Tibial nerve (tissue), 4 donors: ENCODE measurements around the gene PAN2. TPM values are rescaled to one million over a fixed set of nuclear protein-coding genes. Genes with fewer than 3 reads are reported as not detected.
A peak's percentile ranks its signal among the peaks of the same experiment; 100 is the strongest.

Experiments used
- DNase-seq, 2 donors: peaks; one replicate each; pipeline ENCODE4 v3.0.0-alpha.2; 2019; ENCODE audit warnings: low spot score in 2 of 2
- H3K27ac ChIP-seq, 4 donors: fragments of 200-600 bp; sonication (generic) in 3 of 4; one replicate each; pipeline ENCODE4 v1.5.1; 2017 to 2019; ENCODE audit warnings: mild to moderate bottlenecking in 1 of 4
- H3K27me3 ChIP-seq, 2 donors: fragments of 200-600 bp; sonication (generic) in 1 of 2; one replicate each; pipeline versions ENCODE4 v1.5.1 to v1.6.0; 2017 to 2019
- H3K36me3 ChIP-seq, 3 donors: fragments of 200-600 bp; sonication (generic); one replicate each; pipeline ENCODE4 v1.5.1; 2018 to 2019
- H3K4me1 ChIP-seq, 4 donors: fragments of 200-600 bp; sonication (generic) in 3 of 4; one replicate each; pipeline ENCODE4 v1.5.1; 2017 to 2019
- H3K4me3 ChIP-seq, 4 donors: fragments of 200-600 bp; sonication (generic) in 3 of 4; one replicate each; pipeline ENCODE4 v1.5.1; 2017 to 2019; ENCODE audit warnings: mild to moderate bottlenecking in 1 of 4, moderate library complexity in 1 of 4
- H3K9me3 ChIP-seq, 4 donors: fragments of 200-600 bp; sonication (generic) in 3 of 4; one replicate each; pipeline ENCODE4 v1.5.1; 2017 to 2019
- EP300 ChIP-seq, 2 donors: sonication (generic); formaldehyde crosslinking; IDR thresholded peaks; one replicate each; pipeline ENCODE4 v1.6.1; 2017; ENCODE audit warnings: antibody characterized with exemption in 2 of 2, mild to moderate bottlenecking in 1 of 2
- POLR2A ChIP-seq, 2 donors: fragments of 450-650 bp; IDR thresholded peaks; one replicate each; pipeline ENCODE4 v1.6.1; 2017; ENCODE audit warnings: antibody characterized with exemption in 2 of 2, mild to moderate bottlenecking in 2 of 2, moderate library complexity in 2 of 2
- WGBS, 2 donors: methylation state at CpG; one replicate each; pipeline ENCODE4 v1.1.5; 2018; 5-methylcytosine and 5-hydroxymethylcytosine counted together
- small RNA-seq: library from RNA; depleted of rRNA; stranded (forward); fragments of <200 nt; gene quantifications from one replicate; pipeline ENCODE3, GENCODE V24; 2016
- total RNA-seq, 4 donors: library from RNA; depleted of rRNA; stranded (reverse); fragments of >200 nt; gene quantifications; one replicate each; pipeline ENCODE4 v1.1.0, GENCODE V29; 2016
- TF ChIP-seq, protein P1 (sequence below), 5 experiments: fragments of 200-600 bp in 3 of 5; fragments of 450-650 bp in 2 of 5; sonication (generic) in 3 of 5; IDR thresholded peaks; one replicate each; pipeline ENCODE4 v1.5.1; 2016 to 2019; ENCODE audit warnings: antibody characterized with exemption in 5 of 5, mild to moderate bottlenecking in 3 of 5, moderate library complexity in 2 of 5

Gene PAN2
- total RNA-seq, 4 donors from 2014 or later: 50.1 to 69.8 (median 63.5) TPM

- DNase-seq: no peak
- Histone ChIP-seq H3K4me3 (peak overlapping the region; percentile 62 to 79 (median 69)), H3K36me3 (peaks cover 0 to 36% (median 0%) of the 10 kb centered on the region in 3 donors), H3K27me3 (no peaks in the 10 kb centered on the region), H3K4me1 (peaks cover 0 to 22% (median 8%) of the 10 kb centered on the region in 4 donors), H3K27ac (peak overlapping the region; percentile 89 to 97 (median 92)), H3K9me3 (no peaks in the 10 kb centered on the region)
- 21 to 22% methylated on average over 21 of the region's 21 CpGs for WGBS, 2 donors
- TF ChIP-seq, protein P1, sequence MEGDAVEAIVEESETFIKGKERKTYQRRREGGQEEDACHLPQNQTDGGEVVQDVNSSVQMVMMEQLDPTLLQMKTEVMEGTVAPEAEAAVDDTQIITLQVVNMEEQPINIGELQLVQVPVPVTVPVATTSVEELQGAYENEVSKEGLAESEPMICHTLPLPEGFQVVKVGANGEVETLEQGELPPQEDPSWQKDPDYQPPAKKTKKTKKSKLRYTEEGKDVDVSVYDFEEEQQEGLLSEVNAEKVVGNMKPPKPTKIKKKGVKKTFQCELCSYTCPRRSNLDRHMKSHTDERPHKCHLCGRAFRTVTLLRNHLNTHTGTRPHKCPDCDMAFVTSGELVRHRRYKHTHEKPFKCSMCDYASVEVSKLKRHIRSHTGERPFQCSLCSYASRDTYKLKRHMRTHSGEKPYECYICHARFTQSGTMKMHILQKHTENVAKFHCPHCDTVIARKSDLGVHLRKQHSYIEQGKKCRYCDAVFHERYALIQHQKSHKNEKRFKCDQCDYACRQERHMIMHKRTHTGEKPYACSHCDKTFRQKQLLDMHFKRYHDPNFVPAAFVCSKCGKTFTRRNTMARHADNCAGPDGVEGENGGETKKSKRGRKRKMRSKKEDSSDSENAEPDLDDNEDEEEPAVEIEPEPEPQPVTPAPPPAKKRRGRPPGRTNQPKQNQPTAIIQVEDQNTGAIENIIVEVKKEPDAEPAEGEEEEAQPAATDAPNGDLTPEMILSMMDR (IDR thresholded peaks at IDR 0.05): no peak
- no peak for TF ChIP-seq EP300 (IDR thresholded peaks at IDR 0.05)
- no peak for TF ChIP-seq POLR2A (IDR thresholded peaks at IDR 0.05)
These were observed 66.2 kb downstream of the PAN2 start for GRCh38 chr12:56267443-56268071.

- TF ChIP-seq, protein P1 (IDR thresholded peaks at IDR 0.05): peak; percentile 52 to 90 (median 80)
- peak in 1 of 2 donors; percentile 93 for TF ChIP-seq EP300 (IDR thresholded peaks at IDR 0.05)
- TF ChIP-seq POLR2A (IDR thresholded peaks at IDR 0.05): peak; percentile 73 to 91
- H3K27ac ChIP-seq: peak within 1 kb of the TSS; percentile 89 to 97 (median 92)
- peak; percentile 82 to 89 for DNase-seq
- 1% methylated on average over 32 to 58 of the region's 68 CpGs for WGBS, 2 donors
- peaks cover 0 to 22% (median 8%) of the 10 kb centered on the region in 4 donors for H3K4me1 ChIP-seq
- H3K36me3 ChIP-seq: peaks cover 0 to 29% (median 0%) of the 10 kb centered on the region in 3 donors
- H3K27me3 ChIP-seq: no peaks in the 10 kb centered on the region
- no peaks in the 10 kb centered on the region for H3K9me3 ChIP-seq
- peak within 1 kb of the TSS; percentile 62 to 79 (median 69) for H3K4me3 ChIP-seq
These were observed 66.9 kb downstream of the PAN2 start, which contains the start of gene COQ10A for GRCh38 chr12:56266693-56267442. Gene COQ10A, plus strand, starts transcription at chr12:56266942. Its CDS starts 177 bp downstream, at chr12:56267119.

Small RNA genes within 50 kb of the gene (small RNA-seq; reads per million reads assigned to genes)
- gene RNU7-40P: not detected

Other genes with a start within 250 kb of the PAN2 start
- 100 to 1,000 TPM in 1 of 4 donors, 10 to 100 TPM in 3; 79.6 to 104 (median 93.5) TPM for gene PA2G4, start 229.4 kb downstream of the PAN2 start, total RNA-seq
- gene RPL41, start 217.4 kb downstream of the PAN2 start, total RNA-seq: 1,000 to 10,000 TPM; 2,638 to 4,802 (median 2,805) TPM
- 1 to 10 TPM; 2.9 to 5.1 (median 4.8) TPM for gene ZC3H10, start 215.7 kb downstream of the PAN2 start, total RNA-seq
- gene ESYT1, start 205.7 kb downstream of the PAN2 start, total RNA-seq: 100 to 1,000 TPM in 3 of 4 donors, 10 to 100 TPM in 1; 91.2 to 235 (median 210) TPM
- 10 to 100 TPM; 43.5 to 80.4 (median 59.1) TPM for gene MYL6B, start 181.4 kb downstream of the PAN2 start, total RNA-seq
- 1,000 to 10,000 TPM; 1,194 to 1,879 (median 1,515) TPM for gene MYL6, start 175.6 kb downstream of the PAN2 start, total RNA-seq
- 100 to 1,000 TPM; 104 to 139 (median 117) TPM for gene SMARCC2, start 144.5 kb downstream of the PAN2 start, total RNA-seq
- 10 to 100 TPM; 50.0 to 81.6 (median 62.0) TPM for gene RNF41, start 112.1 kb downstream of the PAN2 start, total RNA-seq
- gene NABP2, start 109.7 kb downstream of the PAN2 start, total RNA-seq: 10 to 100 TPM; 15.1 to 41.7 (median 24.6) TPM
- 1 to 10 TPM in 1 of 4 donors, not detected in 3; 1.5 TPM for gene SLC39A5, start 103.9 kb downstream of the PAN2 start, total RNA-seq
- 10 to 100 TPM; 14.6 to 42.4 (median 23.9) TPM for gene ANKRD52, start 75.6 kb downstream of the PAN2 start, total RNA-seq
- 10 to 100 TPM; 14.0 to 26.1 (median 22.8) TPM for gene COQ10A, start 67.1 kb downstream of the PAN2 start, total RNA-seq
- gene CS, start 33.7 kb downstream of the PAN2 start, total RNA-seq: 100 to 1,000 TPM in 1 of 4 donors, 10 to 100 TPM in 3; 63.7 to 112 (median 84.2) TPM
- 100 to 1,000 TPM in 2 of 4 donors, 10 to 100 TPM in 2; 94.9 to 141 (median 109) TPM for gene CNPY2, start 18.0 kb downstream of the PAN2 start, total RNA-seq
- not detected for gene IL23A, start 4.9 kb upstream of the PAN2 start, total RNA-seq
- 100 to 1,000 TPM; 163 to 296 (median 239) TPM for gene STAT2, start 26.1 kb upstream of the PAN2 start, total RNA-seq
- not detected for gene APOF, start 28.9 kb upstream of the PAN2 start, total RNA-seq
- gene TIMELESS, start 115.4 kb upstream of the PAN2 start, total RNA-seq: 1 to 10 TPM; 3.6 to 5.1 (median 4.2) TPM
- not detected for gene MIP, start 120.7 kb upstream of the PAN2 start, total RNA-seq
- 1 to 10 TPM; 2.4 to 3.1 (median 2.8) TPM for gene SPRYD4, start 134.6 kb upstream of the PAN2 start, total RNA-seq
- gene GLS2, start 154.2 kb upstream of the PAN2 start, total RNA-seq: 1 to 10 TPM in 3 of 4 donors, not detected in 1; 2.1 to 3.1 (median 2.1) TPM
- 10 to 100 TPM; 22.8 to 39.0 (median 31.8) TPM for gene RBMS2, start 187.8 kb upstream of the PAN2 start, total RNA-seq